ENCODE results near the gene SLC25A17. TPM values are rescaled to one million over a fixed set of nuclear protein-coding genes. Genes with fewer than 3 reads are reported as not detected.

Gene SLC25A17
- total and polyA plus RNA-seq, 2 donors from 2014 or later = 15.3 to 23.8 TPM

DNA sequence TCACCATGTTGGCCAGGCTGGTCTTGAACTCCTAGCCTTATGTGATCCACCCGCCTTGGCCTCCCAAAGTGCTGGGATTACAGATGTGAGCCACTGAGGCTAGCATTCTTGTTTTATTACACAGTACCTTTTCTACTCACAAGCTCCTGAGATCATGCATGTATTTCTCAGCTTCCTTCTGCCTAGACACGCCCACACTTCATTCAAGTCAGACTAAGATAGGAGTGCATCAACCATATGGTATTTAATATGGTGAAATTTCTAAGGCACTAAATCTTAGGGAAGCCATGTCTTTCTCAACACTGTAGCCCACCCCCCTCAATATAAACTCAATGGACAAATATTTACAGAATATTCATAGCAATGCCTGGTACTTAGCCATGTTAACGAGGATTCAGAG, 62.1 kb downstream of the SLC25A17 start:
- TF ChIP-seq CTCF (IDR thresholded peaks at IDR 0.05; ENCODE audit: borderline replicate concordance, extremely low read depth, insufficient read depth) = no peak
- no peaks in the 10 kb centered on the region for H3K27me3 ChIP-seq (ENCODE audit: control insufficient read depth, insufficient read depth, low read length)
- no peak overlapping the region for H3K4me3 ChIP-seq (ENCODE audit: low read length in 3 of 3)
- no peaks in the 10 kb centered on the region for H3K9me3 ChIP-seq (ENCODE audit: control insufficient read depth in 2 of 3, insufficient read depth in 1 of 3, low read length in 3 of 3)
- no peaks in the 10 kb centered on the region for H3K4me1 ChIP-seq (ENCODE audit: control insufficient read depth in 2 of 3, insufficient read depth in 2 of 3, low read depth in 1 of 3, low read length in 3 of 3)
- no peak overlapping the region for H3K9ac ChIP-seq (ENCODE audit: low read length in 3 of 3)
- no peak for FAIRE-seq
- intact Hi-C loops (cut with DNase I) = no loop called here
- no peak for DNase-seq
- no peak overlapping the region for H3K27ac ChIP-seq (ENCODE audit: low read depth in 2 of 2, low read length in 2 of 2)
- no peaks in the 10 kb centered on the region for H3K36me3 ChIP-seq (ENCODE audit: control insufficient read depth in 2 of 3, insufficient read depth in 3 of 3, low read length in 3 of 3)

GRCh38 chr22:40753114-40753513, 66.0 kb downstream of the SLC25A17 start:
- Histone ChIP-seq H3K4me3 (ENCODE audit: low read length in 3 of 3) (no peak overlapping the region), H3K27me3 (ENCODE audit: control insufficient read depth, insufficient read depth, low read length) (no peaks in the 10 kb centered on the region), H3K27ac (ENCODE audit: low read depth in 2 of 2, low read length in 2 of 2) (no peak overlapping the region), H3K4me1 (ENCODE audit: control insufficient read depth in 2 of 3, insufficient read depth in 2 of 3, low read depth in 1 of 3, low read length in 3 of 3) (no peaks in the 10 kb centered on the region), H3K36me3 (ENCODE audit: control insufficient read depth in 2 of 3, insufficient read depth in 3 of 3, low read length in 3 of 3) (no peaks in the 10 kb centered on the region), H3K9me3 (ENCODE audit: control insufficient read depth in 2 of 3, insufficient read depth in 1 of 3, low read length in 3 of 3) (peaks cover 0 to 8% (median 0%) of the 10 kb centered on the region in 3 donors), H3K9ac (ENCODE audit: low read length in 3 of 3) (no peak overlapping the region)
- FAIRE-seq = no peak
- intact Hi-C loops (cut with DNase I) = no loop called here
- no peak for DNase-seq
- TF ChIP-seq CTCF (IDR thresholded peaks at IDR 0.05; ENCODE audit: borderline replicate concordance, extremely low read depth, insufficient read depth) = no peak

DNA sequence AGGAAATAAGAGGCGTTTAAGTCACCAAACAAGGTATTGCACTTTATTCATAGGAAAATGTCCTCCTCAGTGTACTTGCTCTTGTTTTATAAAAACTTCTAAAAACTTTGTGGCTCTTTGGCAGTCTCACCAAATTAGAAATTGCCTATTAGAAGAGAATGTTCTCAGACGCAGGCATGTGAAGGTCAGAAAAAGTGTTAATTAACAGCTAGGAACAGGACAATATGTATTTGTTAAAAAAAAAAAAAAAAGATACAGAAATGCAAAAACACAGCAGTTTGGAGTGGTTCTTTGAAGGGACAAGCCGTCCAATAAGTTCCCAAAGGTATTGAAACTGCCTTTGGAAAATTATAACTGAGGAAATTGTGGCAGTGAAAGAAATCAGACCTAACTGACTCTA, 67.9 kb downstream of the SLC25A17 start:
- TF ChIP-seq CTCF (IDR thresholded peaks at IDR 0.05; ENCODE audit: borderline replicate concordance, extremely low read depth, insufficient read depth) = no peak
- Histone ChIP-seq H3K36me3 (ENCODE audit: control insufficient read depth in 2 of 3, insufficient read depth in 3 of 3, low read length in 3 of 3) (no peaks in the 10 kb centered on the region), H3K27ac (ENCODE audit: low read depth in 2 of 2, low read length in 2 of 2) (no peak overlapping the region), H3K4me3 (ENCODE audit: low read length in 3 of 3) (no peak overlapping the region), H3K9ac (ENCODE audit: low read length in 3 of 3) (no peak overlapping the region), H3K9me3 (ENCODE audit: control insufficient read depth in 2 of 3, insufficient read depth in 1 of 3, low read length in 3 of 3) (peaks cover 0 to 9% (median 0%) of the 10 kb centered on the region in 3 donors), H3K4me1 (ENCODE audit: control insufficient read depth in 2 of 3, insufficient read depth in 2 of 3, low read depth in 1 of 3, low read length in 3 of 3) (no peaks in the 10 kb centered on the region), H3K27me3 (ENCODE audit: control insufficient read depth, insufficient read depth, low read length) (no peaks in the 10 kb centered on the region)
- intact Hi-C loops (cut with DNase I) = no loop called here
- DNase-seq (no peak), FAIRE-seq (no peak)

GRCh38 chr22:40749829-40750228, 69.3 kb downstream of the SLC25A17 start:
- no peaks in the 10 kb centered on the region for H3K36me3 ChIP-seq (ENCODE audit: control insufficient read depth in 2 of 3, insufficient read depth in 3 of 3, low read length in 3 of 3)
- H3K9ac ChIP-seq (ENCODE audit: low read length in 3 of 3) = no peak overlapping the region
- no peak for DNase-seq
- peaks cover 0 to 9% (median 0%) of the 10 kb centered on the region in 3 donors for H3K9me3 ChIP-seq (ENCODE audit: control insufficient read depth in 2 of 3, insufficient read depth in 1 of 3, low read length in 3 of 3)
- no peaks in the 10 kb centered on the region for H3K4me1 ChIP-seq (ENCODE audit: control insufficient read depth in 2 of 3, insufficient read depth in 2 of 3, low read depth in 1 of 3, low read length in 3 of 3)
- H3K4me3 ChIP-seq (ENCODE audit: low read length in 3 of 3) = no peak overlapping the region
- intact Hi-C loops (cut with DNase I) = no loop called here
- H3K27ac ChIP-seq (ENCODE audit: low read depth in 2 of 2, low read length in 2 of 2) = no peak overlapping the region
- no peak for TF ChIP-seq CTCF (IDR thresholded peaks at IDR 0.05; ENCODE audit: borderline replicate concordance, extremely low read depth, insufficient read depth)
- H3K27me3 ChIP-seq (ENCODE audit: control insufficient read depth, insufficient read depth, low read length) = no peaks in the 10 kb centered on the region
- FAIRE-seq = no peak

Measured in kidney (tissue), 14 donors.